ENCODE measurements around the gene GPR37L1.

Gene GPR37L1

GRCh38 chr1:202122639-202123335, at the start of gene GPR37L1:
Gene GPR37L1, plus strand, starts transcription at chr1:202122917. Its CDS starts 47 bp downstream, at chr1:202122964.
- peak; percentile 30 for DNase-seq (ENCODE audit: low spot score)

DNA sequence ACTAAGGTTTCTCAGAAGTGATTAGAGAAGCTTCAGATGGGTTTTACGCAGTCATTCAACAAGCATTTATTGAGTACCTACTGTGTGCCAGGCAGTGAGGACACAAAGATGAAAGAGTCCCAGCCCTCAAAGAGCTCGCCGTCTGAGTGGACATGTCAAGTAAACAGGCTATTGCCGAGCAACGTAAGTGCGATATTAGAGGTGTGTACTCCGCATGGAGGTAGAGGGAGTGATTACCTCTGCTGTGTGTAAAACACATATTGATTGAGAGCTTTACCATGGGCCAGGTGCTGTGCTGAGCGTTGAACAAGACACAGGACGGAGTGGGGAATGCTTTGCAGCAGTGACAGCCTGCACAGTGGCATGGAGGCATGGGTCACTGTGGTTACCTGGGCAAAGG, 49.5 kb upstream of the GPR37L1 start:
- no peak for DNase-seq (ENCODE audit: low spot score)

GRCh38 chr1:202074985-202075384, 47.7 kb upstream of the GPR37L1 start:
- no peak for DNase-seq (ENCODE audit: low spot score)

GRCh38 chr1:202075389-202075788, 47.3 kb upstream of the GPR37L1 start:
- DNase-seq (ENCODE audit: low spot score), result no peak

DNA sequence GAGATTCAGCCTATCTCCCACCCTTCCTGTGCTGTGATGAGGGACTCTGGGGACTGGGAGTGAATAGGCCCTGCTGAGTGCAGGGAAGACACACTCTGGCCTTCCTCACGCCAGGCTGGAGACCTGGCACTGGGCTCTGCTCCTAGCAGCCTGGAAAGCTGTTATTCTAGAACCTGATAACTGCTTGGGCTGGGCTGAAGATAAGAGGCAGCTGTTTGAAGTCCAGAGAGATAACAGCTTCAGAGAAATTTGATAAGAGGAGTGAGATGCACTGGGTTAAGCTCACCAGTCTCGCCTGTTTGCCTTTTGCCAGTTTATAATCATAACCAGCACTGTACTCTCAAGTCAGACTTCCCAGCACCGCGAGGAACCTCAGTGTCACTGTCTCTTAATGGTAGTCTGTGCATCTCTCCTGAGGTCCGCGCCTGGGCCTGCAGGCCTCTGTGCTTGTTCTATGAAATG, 46.6 kb upstream of the GPR37L1 start:
- DNase-seq (ENCODE audit: low spot score), result no peak

- no peak for DNase-seq (ENCODE audit: low spot score)
Observed at GRCh38 chr1:202078241-202078640, 44.5 kb upstream of the GPR37L1 start.

- DNase-seq (ENCODE audit: low spot score), result no peak
Observed at GRCh38 chr1:202081992-202082391, 40.7 kb upstream of the GPR37L1 start.

DNA sequence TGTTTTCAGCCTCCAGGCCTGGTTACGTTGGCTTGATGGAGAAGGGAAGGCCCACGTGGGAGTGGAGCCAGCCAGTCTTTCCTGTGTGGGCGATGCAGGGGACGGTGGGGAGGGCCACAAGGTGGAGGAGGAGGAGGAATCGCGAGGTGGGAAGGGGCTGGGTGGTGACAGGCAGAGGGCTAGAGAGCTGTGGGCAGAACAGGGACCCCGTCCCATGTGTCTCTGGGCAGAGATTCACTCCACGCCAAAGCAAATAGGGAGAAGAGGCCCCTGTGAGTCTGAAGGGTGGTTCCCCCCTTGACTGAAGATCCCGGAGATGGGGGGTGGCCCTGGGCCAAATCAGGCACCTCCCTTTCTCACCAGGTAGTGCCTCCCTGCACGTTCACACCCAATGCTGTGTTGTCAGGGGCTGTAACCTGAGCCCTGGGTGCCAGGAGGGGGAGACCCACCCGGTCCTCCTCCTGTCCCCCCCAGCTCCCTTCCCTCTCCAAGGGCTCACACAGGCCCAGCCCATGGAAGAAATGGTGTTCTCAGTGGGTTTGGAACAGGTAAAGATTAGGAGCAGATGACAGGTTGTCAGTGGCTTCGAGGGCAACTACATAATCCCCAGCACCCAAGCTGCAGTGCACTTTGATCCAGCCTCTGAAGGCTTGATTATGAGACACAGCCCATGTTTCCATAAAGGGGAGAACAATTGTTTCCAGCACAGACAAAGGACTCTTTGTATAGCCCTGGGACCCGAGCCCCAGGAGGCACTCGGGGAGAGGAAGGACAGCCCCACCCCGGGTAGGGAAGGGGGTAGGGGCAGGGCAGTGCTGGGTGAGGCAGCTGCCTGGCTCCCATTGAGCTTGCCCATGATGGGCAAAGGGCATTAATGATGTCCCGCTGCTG, 37.7 kb upstream of the GPR37L1 start:
- peak; percentile 99 for DNase-seq (ENCODE audit: low spot score)

GRCh38 chr1:202085682-202086373, 36.9 kb upstream of the GPR37L1 start:
- DNase-seq (ENCODE audit: low spot score), result peak; percentile 89

GRCh38 chr1:202086579-202087350, 36.0 kb upstream of the GPR37L1 start:
- DNase-seq (ENCODE audit: low spot score), result no peak

GRCh38 chr1:202088206-202088605, 34.5 kb upstream of the GPR37L1 start:
- DNase-seq (ENCODE audit: low spot score), result no peak

DNA sequence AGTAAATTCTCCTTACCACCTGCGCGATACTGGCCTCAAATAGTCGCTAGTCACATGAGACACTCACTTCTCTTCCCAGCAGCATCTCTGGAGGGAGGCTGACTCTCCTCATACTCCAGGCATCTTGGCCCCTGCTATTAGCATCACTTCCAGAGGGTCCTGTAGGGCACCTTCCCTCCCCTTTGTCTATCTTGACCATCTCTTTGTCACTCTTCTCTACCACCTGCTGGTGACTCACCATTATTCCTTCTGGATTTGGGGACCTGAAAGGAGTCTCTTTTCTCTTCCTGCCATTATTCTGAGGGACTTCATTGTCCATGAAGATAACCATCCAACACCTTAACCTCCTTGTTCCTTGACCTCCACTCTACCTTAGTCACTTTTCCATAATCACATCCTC, 31.7 kb upstream of the GPR37L1 start:
- DNase-seq (ENCODE audit: low spot score), result peak; percentile 29

- DNase-seq (ENCODE audit: low spot score), result no peak
Observed at GRCh38 chr1:202093858-202094257, 28.9 kb upstream of the GPR37L1 start.

DNA sequence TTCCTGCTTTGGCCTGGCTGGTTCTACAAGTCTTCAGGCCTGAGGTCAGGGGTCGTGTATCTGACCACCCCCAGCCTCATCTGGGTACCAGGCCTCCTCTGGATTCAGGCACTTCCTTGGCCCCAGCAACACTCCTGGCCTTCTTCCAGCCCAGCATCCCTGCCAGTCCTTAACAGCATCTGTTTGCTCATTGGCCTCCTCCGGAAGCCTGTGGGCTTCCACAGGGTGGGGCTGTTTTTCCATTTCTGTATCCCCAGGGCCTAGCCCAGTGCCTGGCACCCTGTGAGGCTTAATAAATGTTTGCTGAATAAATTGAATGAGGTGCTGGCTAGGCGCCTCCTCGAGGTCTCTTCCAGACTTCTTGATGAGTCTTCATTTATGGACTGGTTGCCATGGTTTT, 21.5 kb upstream of the GPR37L1 start:
- no peak for DNase-seq (ENCODE audit: low spot score)

DNA sequence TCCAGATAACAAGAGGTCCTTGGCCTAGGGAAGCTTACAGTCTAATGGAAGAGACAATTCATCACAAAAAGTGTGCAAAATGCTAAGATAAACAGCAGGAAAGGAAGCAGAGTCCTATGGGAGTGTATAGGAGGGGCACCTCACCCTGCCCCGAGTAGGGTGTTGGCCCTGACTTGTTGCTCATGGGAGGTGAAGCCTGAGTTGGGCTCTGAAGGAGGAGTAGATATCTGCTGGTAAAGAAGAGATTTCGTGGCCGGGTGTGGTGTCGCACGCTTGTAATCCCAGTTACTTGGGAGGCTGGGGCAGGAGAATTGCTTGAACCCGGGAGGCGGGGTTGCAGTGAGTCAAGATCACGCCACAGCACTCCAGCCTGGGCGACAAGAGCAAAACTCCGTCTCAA, 18.6 kb upstream of the GPR37L1 start:
- DNase-seq (ENCODE audit: low spot score), result no peak

GRCh38 chr1:202105571-202106339, 17.0 kb upstream of the GPR37L1 start:
- DNase-seq (ENCODE audit: low spot score), result peak; percentile 92

- peak; percentile 95 for DNase-seq (ENCODE audit: low spot score)
Observed at GRCh38 chr1:202106340-202107254, 16.1 kb upstream of the GPR37L1 start.

DNA sequence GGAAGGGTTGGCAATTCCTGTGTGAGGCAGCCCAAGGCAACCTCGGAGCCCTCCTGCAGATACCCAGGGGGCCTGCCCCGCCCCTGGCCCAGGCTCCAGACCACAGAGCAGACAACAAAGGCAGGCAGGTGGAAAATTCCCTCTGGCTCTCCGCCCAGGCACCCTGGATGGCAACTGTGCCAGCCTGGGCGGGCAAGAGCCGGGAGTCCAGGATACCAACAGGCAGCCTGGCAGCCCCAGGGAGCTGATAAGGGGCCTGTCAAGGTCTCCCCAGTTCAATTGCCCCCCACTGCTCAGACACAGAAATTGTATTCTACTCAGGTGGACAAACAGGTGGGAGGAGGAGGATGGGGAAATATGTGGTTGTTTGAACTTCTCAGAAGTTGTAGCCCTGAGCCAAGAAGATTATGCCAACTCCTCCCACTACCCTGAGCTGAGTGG, 15.4 kb upstream of the GPR37L1 start:
- peak; percentile 80 for DNase-seq (ENCODE audit: low spot score)

DNA sequence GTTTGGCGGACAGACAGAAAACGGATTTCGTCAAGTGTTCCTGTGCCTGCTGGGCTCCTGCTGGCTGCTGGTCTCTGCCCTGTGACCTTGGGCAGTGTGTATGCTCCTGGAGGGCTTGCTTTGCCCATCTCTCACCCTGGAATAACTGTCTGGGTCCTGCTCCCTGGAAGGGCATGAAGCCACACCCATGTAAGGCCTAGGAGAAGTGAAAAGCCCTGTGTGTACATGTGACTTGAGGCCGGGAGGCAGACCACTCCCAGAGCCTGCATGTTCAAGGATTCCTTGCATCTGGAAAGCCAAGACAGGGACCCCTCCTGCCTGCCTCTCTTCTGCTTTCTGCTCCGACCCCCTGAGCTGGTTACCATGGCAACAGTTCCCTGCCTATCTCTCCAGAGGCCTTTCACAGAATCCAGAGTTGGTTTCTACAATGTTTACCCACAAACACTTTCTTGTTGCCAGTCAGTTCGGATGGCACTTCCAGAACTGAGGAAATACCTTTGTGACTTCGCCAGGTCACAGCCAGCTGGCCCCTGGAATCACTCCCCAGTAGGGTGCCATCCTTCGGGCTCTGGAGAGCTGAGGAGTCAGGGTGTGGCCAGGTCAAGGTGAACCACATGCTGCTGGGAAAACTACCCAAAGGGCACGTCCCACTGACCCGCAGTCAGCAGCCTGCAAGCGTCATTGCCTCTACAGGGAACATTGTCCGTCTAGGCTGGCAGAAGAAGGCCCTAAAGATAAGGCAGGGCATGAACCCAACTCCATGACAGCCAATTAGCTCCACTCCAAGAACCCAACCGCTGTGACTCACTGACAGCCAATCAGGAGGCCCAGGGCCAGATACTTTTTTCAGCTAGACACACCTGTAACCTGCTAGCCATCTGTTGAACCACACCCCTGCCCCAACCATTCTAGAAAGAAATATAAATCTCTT, 14.7 kb upstream of the GPR37L1 start:
- peak; percentile 84 for DNase-seq (ENCODE audit: low spot score)
